Measurements from ENCODE around the gene SCGB1C2.

- TF ChIP-seq TAF1 (IDR thresholded peaks at IDR 0.05; ENCODE audit: borderline replicate concordance, low read depth, low read length) (no peak), POLR2AphosphoS5 (IDR thresholded peaks at IDR 0.05; ENCODE audit: low read depth, low read length) (no peak), POLR2A (IDR thresholded peaks at IDR 0.05; ENCODE audit: low read depth, low read length) (no peak)
Measured at GRCh38 chr17:181245-182049, 44.1 kb downstream of the SCGB1C2 start, which contains the start of gene DOC2B.
